GM20431 (cell line): ENCODE measurements around the gene SLC22A7.
"Not testable (repeated sequence)": the region's sequence is repeated elsewhere in the genome, so short reads cannot be mapped to it uniquely, and the experiment has no call there.

Experiments used
- in situ Hi-C: fragments of 300-500 bp; cut with MseI, MboI; formaldehyde crosslinking; loops from one replicate; pipeline ENCODE4 v1.15.0; 2020; ENCODE audit warnings: low sequenced_read_pairs; ENCODE audit not compliant: unreplicated experiment

SLC22A7 gene

GRCh38 chr6:43325876-43326275, 27.8 kb downstream of the SLC22A7 start:
- in situ Hi-C loops: no loop called here

- in situ Hi-C loops: no loop called here
These were observed 30.5 kb downstream of the SLC22A7 start for GRCh38 chr6:43328528-43328927.

- in situ Hi-C loops: no loop called here
These were observed 33.4 kb downstream of the SLC22A7 start for GRCh38 chr6:43331470-43331869.

GRCh38 chr6:43331891-43332290, 33.8 kb downstream of the SLC22A7 start:
- in situ Hi-C loops: no loop called here

- in situ Hi-C loops: no loop called here
These were observed 36.5 kb downstream of the SLC22A7 start for GRCh38 chr6:43334466-43335095.

GRCh38 chr6:43335469-43335868, 37.4 kb downstream of the SLC22A7 start:
- in situ Hi-C loops: no loop called here

- in situ Hi-C loops: no loop called here
These were observed 38.3 kb downstream of the SLC22A7 start for GRCh38 chr6:43336382-43336781.

- in situ Hi-C loops: no loop called here
These were observed 40.2 kb downstream of the SLC22A7 start for GRCh38 chr6:43338243-43338642.

- in situ Hi-C loops: no loop called here
These were observed 41.1 kb downstream of the SLC22A7 start for GRCh38 chr6:43339168-43339567.

GRCh38 chr6:43346243-43346642, 48.2 kb downstream of the SLC22A7 start:
- in situ Hi-C loops: not testable (repeated sequence)

GRCh38 chr6:43347021-43347420, 49.0 kb downstream of the SLC22A7 start:
- in situ Hi-C loops: no loop called here

GRCh38 chr6:43347444-43347843, 49.4 kb downstream of the SLC22A7 start:
- in situ Hi-C loops: no loop called here

- in situ Hi-C loops: not testable (repeated sequence)
These were observed 53.9 kb downstream of the SLC22A7 start for GRCh38 chr6:43351951-43352350.
